ENCODE data around the gene TAS2R60.

- TF ChIP-seq SPI1 (IDR thresholded peaks at IDR 0.05; ENCODE audit: low read depth, low read length) (no peak), POLR2A (IDR thresholded peaks at IDR 0.05; ENCODE audit: low read depth, low read length) (no peak), TAF1 (IDR thresholded peaks at IDR 0.05; ENCODE audit: low read depth, low read length) (no peak)
Observed at GRCh38 chr7:143396182-143396581, 47.1 kb upstream of the TAS2R60 start.

Measured in GM12891 (cell line).